Activated T-cell treated with anti-CD3 and anti-CD28 coated beads, Interleukin-2, amount 50 U/mL, for 48 hours (primary cell): ENCODE results near the gene SMPD2.

ENCODE experiments used
- DNase-seq, 2 experiments: peaks; one replicate each; pipeline ENCODE4 v3.0.0-alpha.2; 2020

Gene SMPD2

GRCh38 chr6:109461733-109462526 lies 21.4 kb downstream of the SMPD2 start:
- DNase-seq: no peak

- DNase-seq: no peak
These were observed 25.2 kb downstream of the SMPD2 start for GRCh38 chr6:109465772-109466171.

DNA sequence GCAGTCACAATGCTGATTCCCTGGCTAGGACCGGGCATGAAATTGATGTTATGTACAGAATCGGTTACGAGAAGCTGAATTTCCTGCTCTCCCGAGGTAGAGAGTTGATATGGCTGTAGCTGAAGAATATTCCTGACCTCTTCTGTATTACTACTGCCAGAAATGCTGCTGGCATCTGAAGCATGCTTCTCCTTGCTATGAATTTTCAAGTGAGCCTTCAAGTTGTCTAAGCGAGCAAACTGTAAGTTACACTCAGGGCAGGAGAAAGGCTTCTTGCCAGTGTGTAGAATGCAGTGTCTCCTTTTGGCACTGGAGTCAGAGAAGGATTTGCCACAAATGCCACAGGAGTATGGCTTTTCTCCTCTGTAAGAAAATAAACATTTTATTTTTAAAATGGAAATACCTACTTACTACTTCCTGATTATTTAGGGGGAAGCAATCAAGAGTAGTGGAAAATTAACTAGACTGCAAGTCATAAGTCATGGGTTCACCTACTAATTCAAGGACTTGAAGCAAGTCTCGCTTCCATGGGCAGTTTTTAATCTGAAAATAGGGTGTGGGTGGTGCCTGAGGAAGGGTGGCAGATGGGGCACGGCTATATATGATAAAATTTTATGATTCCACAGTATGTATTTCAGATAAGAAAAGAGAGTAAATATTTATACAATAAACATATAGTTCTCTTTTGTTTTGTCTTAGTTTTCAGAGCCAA lies 25.8 kb downstream of the SMPD2 start:
- DNase-seq: no peak

GRCh38 chr6:109467696-109468095 lies 27.2 kb downstream of the SMPD2 start:
- no peak for DNase-seq

DNA sequence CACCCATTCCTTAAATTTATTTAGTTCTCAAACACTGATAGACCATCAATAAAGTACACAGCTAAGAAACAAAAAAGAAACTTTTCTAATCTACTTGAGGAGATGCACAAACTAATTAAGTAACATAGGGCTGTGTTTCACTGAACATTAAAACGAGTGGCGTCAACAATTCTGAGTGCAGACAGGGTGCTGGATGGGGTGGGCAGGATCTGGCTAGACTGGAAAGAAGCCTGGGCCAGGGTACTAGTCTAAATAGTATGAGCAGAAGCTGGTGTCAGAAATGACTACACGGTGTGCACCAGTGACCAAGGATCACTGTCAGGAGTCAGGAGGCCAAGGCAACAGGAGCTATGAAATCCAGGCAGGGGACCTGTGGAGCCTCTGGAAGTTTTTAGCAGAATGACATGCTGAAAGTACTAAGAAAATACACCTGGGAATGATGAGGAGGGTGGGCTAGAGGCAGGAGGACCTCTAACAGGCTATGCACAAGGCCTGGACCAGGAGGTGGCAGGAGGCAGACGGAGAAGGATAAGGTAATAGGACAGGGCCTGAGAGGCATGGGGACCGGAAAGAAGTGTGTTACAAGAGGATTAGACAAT lies 29.2 kb downstream of the SMPD2 start:
- no peak for DNase-seq

- DNase-seq: no peak
These were observed 30.7 kb downstream of the SMPD2 start for GRCh38 chr6:109471105-109471810.

GRCh38 chr6:109472132-109472995 lies 31.8 kb downstream of the SMPD2 start:
- DNase-seq: no peak

GRCh38 chr6:109473120-109473519 lies 32.6 kb downstream of the SMPD2 start:
- no peak for DNase-seq

DNA sequence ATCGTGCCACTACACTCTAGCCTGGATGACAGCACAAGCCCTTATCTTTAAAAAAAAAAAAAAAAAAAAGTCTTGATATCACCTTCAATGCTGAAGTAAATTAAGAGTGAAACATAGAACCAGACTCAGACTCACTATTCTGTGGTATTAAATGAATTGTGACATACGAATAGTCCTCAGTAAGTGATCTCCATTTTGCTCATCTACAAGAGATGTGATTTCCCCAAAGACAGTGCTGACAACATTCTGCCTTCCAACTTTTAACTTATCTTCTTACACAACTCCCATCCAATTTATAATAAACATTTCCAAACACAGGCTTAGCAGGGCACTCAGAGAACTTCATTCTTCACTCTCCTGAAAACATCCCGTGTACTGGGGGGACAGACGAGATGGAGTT lies 34.5 kb downstream of the SMPD2 start:
- no peak for DNase-seq

DNA sequence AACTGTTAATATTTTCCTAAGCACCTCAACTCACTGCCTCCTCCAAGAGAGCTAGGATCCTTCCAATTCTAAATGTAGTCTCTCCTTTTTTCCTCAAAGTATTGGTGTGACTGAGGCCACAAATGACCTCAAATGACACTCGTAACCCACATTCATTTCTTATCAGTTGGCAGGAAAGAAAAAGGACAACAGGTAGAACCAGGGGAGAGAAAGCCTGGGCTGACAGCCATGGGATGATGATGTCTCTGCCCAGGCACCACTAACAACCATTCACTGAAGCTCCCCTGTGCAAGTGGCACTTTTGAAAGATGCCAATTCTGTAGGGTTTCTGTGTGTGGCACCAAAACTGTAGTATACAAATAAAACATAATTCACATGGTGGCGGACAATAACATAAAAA lies 35.1 kb downstream of the SMPD2 start:
- no peak for DNase-seq

DNA sequence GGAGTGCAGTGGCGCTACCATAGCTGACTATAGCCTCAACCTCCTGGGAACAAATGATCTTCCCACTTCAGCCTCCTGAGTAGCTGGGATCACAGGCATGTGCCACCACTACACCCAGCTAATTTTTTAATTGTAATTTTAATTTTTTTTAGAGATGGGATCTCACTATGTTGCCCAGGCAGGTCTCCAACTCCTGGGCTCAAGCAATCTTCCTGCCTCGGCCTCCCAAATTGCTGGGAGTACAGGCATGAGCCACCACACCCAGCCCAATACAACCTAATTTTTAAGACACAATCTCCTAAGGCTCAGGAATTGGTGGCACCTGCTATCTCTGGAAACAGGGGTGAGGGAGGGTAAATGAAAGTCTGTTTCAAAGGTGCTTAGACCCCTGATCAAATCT lies 36.7 kb downstream of the SMPD2 start:
- DNase-seq: no peak

DNA sequence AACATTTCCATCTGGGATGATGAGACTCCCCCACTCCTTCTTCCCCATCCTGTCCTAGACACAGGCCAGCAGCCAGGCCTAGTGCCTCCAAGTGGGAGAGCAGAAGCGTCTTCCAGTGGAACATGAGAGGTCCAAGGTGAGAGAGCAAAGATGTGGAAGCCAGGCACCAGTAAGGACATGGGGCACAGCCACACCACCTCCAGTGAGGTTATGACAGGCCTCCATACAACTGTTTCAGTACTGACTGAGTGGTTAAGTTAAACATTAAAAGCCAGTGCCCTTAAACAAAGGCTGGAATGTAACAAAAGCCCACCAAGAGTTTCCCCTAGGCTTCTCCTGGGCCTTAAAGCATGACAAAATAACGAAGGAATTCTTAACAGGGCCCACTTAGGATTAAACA lies 37.2 kb downstream of the SMPD2 start:
- no peak for DNase-seq

GRCh38 chr6:109478222-109478805 lies 37.8 kb downstream of the SMPD2 start:
- no peak for DNase-seq

GRCh38 chr6:109478841-109479624 lies 38.5 kb downstream of the SMPD2 start:
- no peak for DNase-seq

DNA sequence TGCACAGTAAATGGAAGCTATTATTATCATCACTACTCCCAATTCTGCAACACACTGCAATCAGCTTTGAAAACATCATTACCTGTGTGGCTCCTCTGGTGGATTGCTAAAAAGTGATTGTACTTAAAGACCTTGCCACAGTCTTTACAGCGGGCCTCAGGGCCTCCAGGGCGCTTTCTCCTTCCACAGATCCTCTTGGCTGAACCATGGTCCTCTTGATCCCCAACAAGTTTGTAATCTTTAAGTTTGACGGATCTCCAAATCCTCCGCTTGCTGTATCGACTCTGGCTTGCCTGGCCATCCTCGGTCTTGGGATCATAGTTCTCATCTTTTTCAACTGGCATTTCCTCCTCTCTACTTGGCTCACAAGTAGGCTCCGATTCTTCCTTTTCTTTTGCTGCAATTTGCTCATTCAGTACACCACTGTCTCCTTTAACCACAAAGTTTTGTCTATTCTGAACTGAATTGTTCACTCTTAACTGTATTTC lies 40.5 kb downstream of the SMPD2 start:
- no peak for DNase-seq

DNA sequence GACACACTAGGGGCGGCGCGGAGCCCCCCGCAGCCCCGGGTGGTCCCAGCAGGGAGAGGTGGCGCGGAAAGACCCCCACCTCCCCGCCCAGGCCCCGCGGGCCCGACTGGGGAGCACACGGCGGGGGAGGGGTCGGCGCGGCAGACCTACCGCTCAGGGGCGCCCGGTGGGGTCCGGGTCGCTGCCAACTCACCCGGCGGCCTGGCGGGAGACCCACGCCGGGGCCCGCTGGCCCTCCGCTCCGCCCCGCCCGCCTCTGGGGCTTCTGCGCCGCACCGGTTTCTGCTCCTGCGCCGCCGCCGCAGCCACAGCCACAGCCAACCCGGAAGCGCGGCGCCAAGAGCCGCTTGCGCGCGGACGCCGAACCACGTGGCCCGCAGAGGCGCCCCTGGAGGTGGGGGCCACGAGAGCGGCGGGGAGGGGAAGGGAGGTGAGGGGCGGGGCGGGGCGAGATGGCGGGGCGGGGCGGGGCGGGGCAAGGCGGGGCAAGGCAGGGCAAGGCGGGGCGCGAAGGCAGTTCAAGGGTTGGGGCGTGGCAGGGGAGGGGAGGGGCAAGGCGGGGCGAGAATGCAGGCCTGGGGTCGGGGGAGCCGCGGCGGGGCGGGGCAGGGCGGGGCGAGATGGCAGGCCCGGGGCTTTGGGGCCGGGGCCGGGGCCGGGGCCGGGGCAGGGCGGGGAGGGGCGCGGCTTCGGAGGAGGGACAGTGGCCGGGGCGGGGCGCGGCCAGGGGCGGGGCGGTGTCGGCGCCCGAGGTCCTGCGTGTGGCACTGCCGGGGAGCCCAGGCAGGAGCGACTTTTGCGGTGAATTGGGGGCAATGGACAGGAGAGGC lies 42.6 kb downstream of the SMPD2 start, which contains the start of gene ZBTB24:
Gene ZBTB24, minus strand, starts transcription at position 315 of the 830 bp plus-strand sequence. CDS start 1,193 bp downstream, outside the sequence.
- peak; percentile 90 to 91 for DNase-seq

GRCh38 chr6:109483735-109484057 lies 43.2 kb downstream of the SMPD2 start:
- DNase-seq: no peak

DNA sequence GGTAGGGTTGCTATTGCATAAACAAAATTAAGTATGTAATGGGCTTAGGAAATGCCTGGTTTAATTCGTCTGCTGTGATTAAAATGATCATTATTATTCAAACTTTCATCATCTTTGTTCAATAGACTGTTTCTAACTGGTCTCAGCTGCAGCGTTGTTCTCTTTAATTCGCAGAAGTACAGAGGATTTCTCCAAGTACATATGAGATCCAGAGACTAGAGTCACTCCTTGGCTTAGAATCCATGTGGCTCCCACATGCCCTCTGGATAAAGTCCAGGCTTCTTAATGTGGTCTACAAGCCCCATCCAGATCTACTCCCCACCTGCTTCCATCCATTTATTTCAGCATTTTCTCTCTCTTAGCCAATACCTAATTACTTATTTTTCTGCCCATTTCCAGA lies 43.6 kb downstream of the SMPD2 start:
- DNase-seq: no peak

DNA sequence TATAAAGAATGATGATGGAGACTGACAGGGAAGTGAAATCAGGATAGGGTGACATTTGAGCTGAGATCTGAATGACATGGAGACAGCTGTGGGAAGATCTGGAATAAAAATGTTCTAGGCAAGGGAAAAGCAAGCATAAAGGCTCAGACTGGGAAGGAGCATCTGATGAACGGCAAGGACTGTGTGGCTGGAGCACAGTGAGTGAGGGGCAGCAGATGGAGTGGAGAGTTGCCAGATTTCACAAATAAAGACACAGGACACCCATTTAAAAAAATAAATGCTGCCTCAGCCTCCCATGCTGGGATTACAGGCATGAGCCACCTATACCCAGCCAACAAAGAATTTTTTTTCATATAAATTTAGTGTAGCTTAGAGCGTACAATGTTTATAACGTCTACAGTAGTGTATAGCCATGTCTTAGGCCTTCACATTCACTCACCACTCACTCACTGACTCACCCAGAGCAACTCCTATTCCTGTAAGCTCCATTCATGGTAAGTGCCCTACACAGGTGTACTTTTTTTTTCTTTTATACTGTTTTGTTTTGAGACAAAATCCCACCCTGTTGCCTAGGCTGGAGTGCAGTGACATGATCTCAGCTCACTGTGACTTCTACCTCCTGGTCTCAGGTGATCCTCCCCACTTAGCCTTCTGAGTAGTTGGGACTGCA lies 44.9 kb downstream of the SMPD2 start:
- DNase-seq: no peak
